ENCODE measurements around the gene CLCNKB. TPM values are rescaled to one million over a fixed set of nuclear protein-coding genes. Genes with fewer than 3 reads are reported as not detected.

CLCNKB gene
- total RNA-seq, 1 donor from 2014 or later = 0.18 TPM

DNA sequence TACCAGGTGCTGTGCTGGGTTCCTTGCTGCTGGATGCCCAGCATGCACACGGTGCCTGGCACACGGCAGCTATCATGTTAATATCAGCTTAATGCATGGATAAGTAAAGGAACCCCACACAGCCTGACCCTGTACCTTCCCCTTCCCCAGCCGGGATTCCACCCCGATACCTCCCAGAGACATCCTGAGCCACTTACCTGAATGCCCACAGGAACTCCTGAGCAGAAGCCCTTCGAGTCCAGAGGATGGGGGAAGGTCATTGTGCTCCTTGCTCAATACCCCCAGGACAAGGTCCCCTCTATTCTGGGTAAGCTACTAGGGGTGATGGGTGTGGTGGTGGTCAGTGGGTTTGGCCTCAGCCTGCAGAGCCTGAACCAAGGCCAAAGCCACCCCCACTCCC is 28.5 kb downstream of the CLCNKB start:
- H3K36me3 ChIP-seq = no peaks in the 10 kb centered on the region
- no peak for DNase-seq
- ATAC-seq = no peak
- intact Hi-C loops (cut with DNase I) = no loop called here
- H3K27me3 ChIP-seq (ENCODE audit: low read depth) = peaks cover 18% of the 10 kb centered on the region
- H3K4me1 ChIP-seq = peaks cover 11% of the 10 kb centered on the region
- no peaks in the 10 kb centered on the region for H3K9me3 ChIP-seq
- TF ChIP-seq CTCF (IDR thresholded peaks at IDR 0.05) = no peak
- H3K4me3 ChIP-seq = no peak overlapping the region
- no peak overlapping the region for H3K27ac ChIP-seq

DNA sequence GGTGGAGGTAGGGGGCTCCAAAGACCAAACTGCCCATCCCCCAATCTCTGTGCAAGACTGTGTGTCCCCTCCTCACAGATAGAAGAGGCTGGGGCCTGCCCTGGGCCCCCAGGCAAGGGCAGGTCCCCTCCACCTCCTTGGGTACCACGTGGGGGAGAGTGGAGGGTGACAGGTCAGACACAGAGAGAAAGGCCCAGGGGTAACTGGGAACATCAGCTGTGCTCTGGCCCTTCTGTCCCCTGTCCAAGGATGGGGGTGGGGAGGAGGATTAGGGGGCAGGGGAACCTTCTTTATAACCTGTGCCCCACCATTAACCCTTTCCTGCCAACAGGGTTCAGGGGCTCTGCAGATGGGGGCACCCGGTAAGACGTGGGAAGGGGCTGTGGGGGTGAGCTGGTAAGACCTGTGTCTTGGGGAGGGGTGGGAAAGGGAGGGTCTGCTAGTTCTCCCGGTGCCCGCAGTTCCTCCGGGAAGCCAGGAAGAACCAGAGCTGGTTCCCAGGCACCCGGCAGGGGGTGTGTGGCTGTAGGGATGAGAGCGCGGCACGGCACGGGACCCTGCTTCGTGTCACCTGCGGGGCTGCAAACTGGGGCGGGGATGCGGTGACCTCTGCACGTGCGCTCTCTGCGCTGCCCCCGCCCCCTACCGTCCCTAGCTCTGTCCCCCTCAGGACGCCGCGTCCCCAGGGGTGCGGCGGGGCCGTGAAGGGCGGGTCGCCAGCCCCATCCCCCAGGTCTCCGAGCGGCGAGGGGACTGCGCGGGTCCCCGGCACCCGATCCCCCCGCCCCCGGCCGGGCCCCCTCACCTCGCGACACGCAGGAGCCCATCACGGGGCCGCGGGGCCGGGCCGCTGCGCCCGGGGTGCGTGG is 29.3 kb downstream of the CLCNKB start:
- intact Hi-C loops (cut with DNase I) = no loop called here
- Histone ChIP-seq H3K27me3 (ENCODE audit: low read depth) (peaks cover 18% of the 10 kb centered on the region), H3K36me3 (no peaks in the 10 kb centered on the region), H3K4me1 (peaks cover 11% of the 10 kb centered on the region), H3K4me3 (peak overlapping the region; percentile 30), H3K27ac (no peak overlapping the region), H3K9me3 (no peaks in the 10 kb centered on the region)
- TF ChIP-seq CTCF (IDR thresholded peaks at IDR 0.05) = no peak
- DNase-seq = no peak
- no peak for ATAC-seq

DNA sequence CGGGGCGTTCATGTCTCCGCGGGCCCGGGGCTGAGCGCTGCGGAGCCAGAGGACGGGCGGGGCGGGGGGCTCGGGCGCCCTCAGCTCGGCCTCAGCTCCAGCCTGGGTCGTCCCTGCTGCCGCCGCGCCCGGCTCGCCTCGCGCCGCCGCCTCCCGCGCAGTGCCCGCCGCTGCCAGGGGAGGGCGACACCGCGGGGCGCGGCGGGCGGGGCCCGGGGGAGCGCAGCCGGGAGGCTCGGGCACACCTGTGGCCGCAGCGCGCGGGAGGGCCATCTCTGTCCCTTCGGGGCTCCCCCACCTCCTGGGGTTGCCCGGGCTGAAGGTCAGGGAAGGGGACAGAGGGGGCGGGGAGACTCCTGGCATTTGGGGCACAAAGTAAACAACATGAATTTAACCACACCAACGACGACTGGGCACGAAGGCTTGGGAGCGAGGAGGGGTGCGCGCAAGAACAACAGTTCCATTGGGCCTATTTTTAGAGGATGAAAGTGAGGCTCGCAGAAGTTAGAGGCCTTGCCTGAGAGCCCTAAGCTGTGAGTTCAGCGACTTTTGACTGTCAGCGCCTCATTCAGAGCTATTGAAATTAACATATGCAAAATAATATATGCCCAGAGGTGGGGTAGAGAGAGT is 30.0 kb downstream of the CLCNKB start, which contains the start of gene FAM131C:
Gene FAM131C, minus strand, starts transcription at position 162 of the 630 bp plus-strand sequence. CDS start 209 bp downstream, outside the sequence.
- H3K9me3 ChIP-seq = no peaks in the 10 kb centered on the region
- no peak within 1 kb of the TSS for H3K27ac ChIP-seq
- no peaks in the 10 kb centered on the region for H3K36me3 ChIP-seq
- TF ChIP-seq CTCF (IDR thresholded peaks at IDR 0.05) = peak; percentile 30
- intact Hi-C loops (cut with DNase I) = no loop called here
- peaks cover 11% of the 10 kb centered on the region for H3K4me1 ChIP-seq
- H3K27me3 ChIP-seq (ENCODE audit: low read depth) = peaks cover 18% of the 10 kb centered on the region
- peak; percentile 63 to 73 for ATAC-seq
- no peak for DNase-seq
- H3K4me3 ChIP-seq = peak within 1 kb of the TSS; percentile 35

GRCh38 chr1:16074217-16074616 is 30.6 kb downstream of the CLCNKB start:
- no peak overlapping the region for H3K4me3 ChIP-seq

More at GRCh38 chr1:16074217-16074616, 30.6 kb downstream of the CLCNKB start:
- no peak for TF ChIP-seq CTCF (IDR thresholded peaks at IDR 0.05)
- no peaks in the 10 kb centered on the region for H3K36me3 ChIP-seq
- no peaks in the 10 kb centered on the region for H3K9me3 ChIP-seq
- no peak for ATAC-seq
- H3K4me1 ChIP-seq = peaks cover 16% of the 10 kb centered on the region
- DNase-seq = no peak
- no peak overlapping the region for H3K27ac ChIP-seq
- intact Hi-C loops (cut with DNase I) = no loop called here
- peaks cover 18% of the 10 kb centered on the region for H3K27me3 ChIP-seq (ENCODE audit: low read depth)
